ENCODE data around the gene RIMS4. TPM values are rescaled to one million over a fixed set of nuclear protein-coding genes. Genes with fewer than 3 reads are reported as not detected.

Gene RIMS4
- total RNA-seq, 1 donor from 2014 or later: 6.4 TPM

- peaks cover 5% of the 10 kb centered on the region for H3K27me3 ChIP-seq
- H3K4me3 ChIP-seq: no peak overlapping the region
- no peaks in the 10 kb centered on the region for H3K36me3 ChIP-seq
- TF ChIP-seq POLR2A (IDR thresholded peaks at IDR 0.05): no peak
- H3K4me1 ChIP-seq: peaks cover 5% of the 10 kb centered on the region
- H3K9me3 ChIP-seq: no peaks in the 10 kb centered on the region
- DNase-seq (ENCODE audit: extremely low spot score in 2 of 2): no peak
- intact Hi-C loops (cut with DNase I): no loop called here
- no peak overlapping the region for H3K27ac ChIP-seq
Measured at GRCh38 chr20:44805335-44805978, 4.9 kb downstream of the RIMS4 start.

DNA sequence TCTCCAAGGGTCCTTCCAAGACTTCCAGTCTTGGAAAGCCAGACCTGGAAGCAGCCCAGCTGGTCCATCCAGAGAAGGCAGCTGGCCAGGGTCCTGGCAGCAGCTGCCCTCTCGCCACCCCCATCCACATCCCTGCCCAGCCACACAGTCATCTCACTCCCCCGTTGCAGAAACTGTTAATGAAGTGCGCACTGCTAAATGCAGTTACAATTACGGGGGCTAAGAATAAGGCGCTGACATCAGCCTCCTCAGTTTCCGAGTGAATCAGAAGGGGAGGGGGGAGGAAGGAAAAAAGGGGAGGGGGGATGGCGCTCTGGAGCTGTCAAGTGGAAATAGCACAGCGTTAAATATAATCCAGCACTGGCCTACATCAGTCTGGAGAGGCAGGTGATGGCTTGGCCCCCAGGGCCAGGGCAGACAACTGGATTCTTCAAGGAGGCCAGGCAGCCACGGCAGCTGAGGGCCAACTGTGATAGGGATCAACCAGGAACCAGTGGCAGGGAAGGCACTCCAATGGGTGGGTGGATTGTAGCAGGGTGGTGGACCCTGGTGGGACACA lies 6.9 kb downstream of the RIMS4 start:
- H3K9me3 ChIP-seq: no peaks in the 10 kb centered on the region
- no peak overlapping the region for H3K4me3 ChIP-seq
- H3K36me3 ChIP-seq: no peaks in the 10 kb centered on the region
- TF ChIP-seq POLR2AphosphoS5 (IDR thresholded peaks at IDR 0.05; ENCODE audit: insufficient read depth in 1 of 2, low read depth in 1 of 2) (no peak), POLR2A (IDR thresholded peaks at IDR 0.05) (no peak)
- TF ChIP-seq, protein P1, sequence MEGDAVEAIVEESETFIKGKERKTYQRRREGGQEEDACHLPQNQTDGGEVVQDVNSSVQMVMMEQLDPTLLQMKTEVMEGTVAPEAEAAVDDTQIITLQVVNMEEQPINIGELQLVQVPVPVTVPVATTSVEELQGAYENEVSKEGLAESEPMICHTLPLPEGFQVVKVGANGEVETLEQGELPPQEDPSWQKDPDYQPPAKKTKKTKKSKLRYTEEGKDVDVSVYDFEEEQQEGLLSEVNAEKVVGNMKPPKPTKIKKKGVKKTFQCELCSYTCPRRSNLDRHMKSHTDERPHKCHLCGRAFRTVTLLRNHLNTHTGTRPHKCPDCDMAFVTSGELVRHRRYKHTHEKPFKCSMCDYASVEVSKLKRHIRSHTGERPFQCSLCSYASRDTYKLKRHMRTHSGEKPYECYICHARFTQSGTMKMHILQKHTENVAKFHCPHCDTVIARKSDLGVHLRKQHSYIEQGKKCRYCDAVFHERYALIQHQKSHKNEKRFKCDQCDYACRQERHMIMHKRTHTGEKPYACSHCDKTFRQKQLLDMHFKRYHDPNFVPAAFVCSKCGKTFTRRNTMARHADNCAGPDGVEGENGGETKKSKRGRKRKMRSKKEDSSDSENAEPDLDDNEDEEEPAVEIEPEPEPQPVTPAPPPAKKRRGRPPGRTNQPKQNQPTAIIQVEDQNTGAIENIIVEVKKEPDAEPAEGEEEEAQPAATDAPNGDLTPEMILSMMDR (IDR thresholded peaks at IDR 0.05): no peak
- no peak overlapping the region for H3K27ac ChIP-seq
- H3K4me1 ChIP-seq: no peaks in the 10 kb centered on the region
- intact Hi-C loops (cut with DNase I): no loop called here
- DNase-seq (ENCODE audit: extremely low spot score in 2 of 2): no peak
- H3K27me3 ChIP-seq: no peaks in the 10 kb centered on the region

DNA sequence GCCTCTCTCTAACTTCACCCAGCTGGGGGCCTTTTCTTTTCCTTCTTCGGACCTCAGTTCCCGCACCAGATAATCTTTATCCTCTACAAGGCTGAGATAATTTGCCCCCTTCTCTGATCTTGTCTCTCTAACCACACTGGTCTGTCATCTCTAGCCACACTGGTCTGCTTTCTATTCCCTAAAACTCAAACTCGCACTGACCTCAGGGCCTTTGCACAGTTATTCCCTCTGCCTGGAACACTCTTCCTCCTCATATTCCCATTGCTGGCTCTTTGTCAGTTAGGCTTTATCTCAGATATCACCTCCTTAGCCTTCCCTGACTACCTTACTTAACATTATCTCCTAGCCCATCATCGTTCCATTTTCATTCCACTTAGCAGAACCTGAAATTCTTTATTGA lies 7.6 kb downstream of the RIMS4 start:
- no peak for TF ChIP-seq POLR2A (IDR thresholded peaks at IDR 0.05)
- TF ChIP-seq POLR2AphosphoS5 (IDR thresholded peaks at IDR 0.05; ENCODE audit: insufficient read depth in 1 of 2, low read depth in 1 of 2): no peak
- TF ChIP-seq, protein P1 (IDR thresholded peaks at IDR 0.05): no peak
- H3K27me3 ChIP-seq: no peaks in the 10 kb centered on the region
- no peaks in the 10 kb centered on the region for H3K4me1 ChIP-seq
- no peak overlapping the region for H3K4me3 ChIP-seq
- intact Hi-C loops (cut with DNase I): no loop called here
- no peaks in the 10 kb centered on the region for H3K36me3 ChIP-seq
- no peak overlapping the region for H3K27ac ChIP-seq
- no peaks in the 10 kb centered on the region for H3K9me3 ChIP-seq
- no peak for DNase-seq (ENCODE audit: extremely low spot score in 2 of 2)

GRCh38 chr20:44800391-44801046 lies 9.8 kb downstream of the RIMS4 start:
- H3K27ac ChIP-seq: no peak overlapping the region
- TF ChIP-seq, protein P1 (IDR thresholded peaks at IDR 0.05): no peak
- TF ChIP-seq POLR2A (IDR thresholded peaks at IDR 0.05) (no peak), POLR2AphosphoS5 (IDR thresholded peaks at IDR 0.05; ENCODE audit: insufficient read depth in 1 of 2, low read depth in 1 of 2) (no peak)
- no peaks in the 10 kb centered on the region for H3K36me3 ChIP-seq
- no peak for DNase-seq (ENCODE audit: extremely low spot score in 2 of 2)
- H3K4me3 ChIP-seq: no peak overlapping the region
- H3K4me1 ChIP-seq: no peaks in the 10 kb centered on the region
- intact Hi-C loops (cut with DNase I): no loop called here
- no peaks in the 10 kb centered on the region for H3K9me3 ChIP-seq
- H3K27me3 ChIP-seq: no peaks in the 10 kb centered on the region

- intact Hi-C loops (cut with DNase I): no loop called here
- H3K27me3 ChIP-seq: no peaks in the 10 kb centered on the region
- H3K36me3 ChIP-seq: no peaks in the 10 kb centered on the region
- DNase-seq (ENCODE audit: extremely low spot score in 2 of 2): no peak
- no peak overlapping the region for H3K27ac ChIP-seq
- no peaks in the 10 kb centered on the region for H3K4me1 ChIP-seq
- TF ChIP-seq, protein P1 (IDR thresholded peaks at IDR 0.05): no peak
- TF ChIP-seq POLR2A (IDR thresholded peaks at IDR 0.05) (no peak), POLR2AphosphoS5 (IDR thresholded peaks at IDR 0.05; ENCODE audit: insufficient read depth in 1 of 2, low read depth in 1 of 2) (no peak)
- no peak overlapping the region for H3K4me3 ChIP-seq
- H3K9me3 ChIP-seq: no peaks in the 10 kb centered on the region
Measured at GRCh38 chr20:44799691-44800090, 10.7 kb downstream of the RIMS4 start.
